ENCODE measurements around the gene HM13. TPM values are rescaled to one million over a fixed set of nuclear protein-coding genes. Genes with fewer than 3 reads are reported as not detected.
A peak's percentile ranks its signal among the peaks of the same experiment; 100 is the strongest.

HM13 gene
- total and polyA plus RNA-seq, 9 donors: 30.2 to 158 (median 97.3) TPM

GRCh38 chr20:31555203-31555775 is 41.0 kb downstream of the HM13 start:
- Histone ChIP-seq H3K36me3 (no peaks in the 10 kb centered on the region), H3K27ac (no peak overlapping the region), H3K4me3 (no peak overlapping the region), H3K9me3 (no peaks in the 10 kb centered on the region), H3K4me1 (ENCODE audit: insufficient read depth) (no peaks in the 10 kb centered on the region), H3K27me3 (no peaks in the 10 kb centered on the region)
- intact Hi-C loops (cut with DNase I): no loop called here
- no peak for DNase-seq
- TF ChIP-seq EP300 (IDR thresholded peaks at IDR 0.05) (no peak), CTCF (IDR thresholded peaks at IDR 0.05) (no peak), POLR2A (IDR thresholded peaks at IDR 0.05) (no peak)
- 71 to 78% (median 78%) methylated on average over 6 of the region's 6 CpGs for WGBS, 3 donors

GRCh38 chr20:31559704-31560093 is 45.5 kb downstream of the HM13 start:
- no peaks in the 10 kb centered on the region for H3K36me3 ChIP-seq
- H3K27me3 ChIP-seq: no peaks in the 10 kb centered on the region
- H3K4me1 ChIP-seq (ENCODE audit: insufficient read depth): no peaks in the 10 kb centered on the region
- no peak for DNase-seq
- no peaks in the 10 kb centered on the region for H3K9me3 ChIP-seq
- peak overlapping the region in 1 of 2 donors; percentile 20 for H3K27ac ChIP-seq
- TF ChIP-seq EP300 (IDR thresholded peaks at IDR 0.05): no peak
- no peak overlapping the region for H3K4me3 ChIP-seq
- intact Hi-C loops (cut with DNase I): loop anchor here in 1 of 4 donors (10.0 kb wide), 1 partner anchor 155 kb away; no protein-coding TSS in a partner anchor
- 62 to 78% (median 70%) methylated on average over 2 of the region's 2 CpGs for WGBS, 3 donors

- intact Hi-C loops (cut with DNase I): loop anchor here in 1 of 4 donors (10.0 kb wide), 1 partner anchor 155 kb away; no protein-coding TSS in a partner anchor
- H3K36me3 ChIP-seq: no peaks in the 10 kb centered on the region
- H3K9me3 ChIP-seq: no peaks in the 10 kb centered on the region
- WGBS, 3 donors: 22 to 26% (median 25%) methylated on average over 6 of the region's 6 CpGs
- no peak overlapping the region for H3K4me3 ChIP-seq
- peak overlapping the region in 1 of 2 donors; percentile 20 for H3K27ac ChIP-seq
- TF ChIP-seq POLR2A (IDR thresholded peaks at IDR 0.05) (no peak), EP300 (IDR thresholded peaks at IDR 0.05) (no peak), CTCF (IDR thresholded peaks at IDR 0.05) (peak; percentile 50 to 75 (median 74))
- no peaks in the 10 kb centered on the region for H3K4me1 ChIP-seq (ENCODE audit: insufficient read depth)
- peak in 4 of 5 donors; percentile 51 to 79 (median 72) for DNase-seq
- H3K27me3 ChIP-seq: no peaks in the 10 kb centered on the region
Observed at GRCh38 chr20:31560094-31560745, 46.0 kb downstream of the HM13 start.

GRCh38 chr20:31560746-31561598 is 46.7 kb downstream of the HM13 start:
- H3K4me3 ChIP-seq: no peak overlapping the region
- no peaks in the 10 kb centered on the region for H3K36me3 ChIP-seq
- no peaks in the 10 kb centered on the region for H3K9me3 ChIP-seq
- intact Hi-C loops (cut with DNase I): loop anchor here in 1 of 4 donors (10.0 kb wide), 1 partner anchor 154 kb away; no protein-coding TSS in a partner anchor
- H3K27me3 ChIP-seq: no peaks in the 10 kb centered on the region
- H3K27ac ChIP-seq: no peak overlapping the region
- WGBS, 3 donors: 58 to 74% (median 67%) methylated on average over 7 of the region's 7 CpGs
- no peak for TF ChIP-seq CTCF (IDR thresholded peaks at IDR 0.05)
- TF ChIP-seq POLR2A (IDR thresholded peaks at IDR 0.05): no peak
- TF ChIP-seq EP300 (IDR thresholded peaks at IDR 0.05): no peak
- no peak for DNase-seq
- no peaks in the 10 kb centered on the region for H3K4me1 ChIP-seq (ENCODE audit: insufficient read depth)

Measured in ovary (tissue), 9 donors.